GM21723 (cell line): ENCODE measurements around the gene FRMPD3.

Experiments
- ATAC-seq: cut with Tn5 transposase; IDR thresholded peaks from one replicate; pipeline ENCODE4 v1.9.1; 2021; ENCODE audit warnings: mild to moderate bottlenecking, moderate library complexity; ENCODE audit not compliant: unreplicated experiment

The FRMPD3 gene

GRCh38 chrX:107477406-107477805 lies 28.0 kb downstream of the FRMPD3 start:
- ATAC-seq, result no peak

- ATAC-seq, result no peak
Observed at GRCh38 chrX:107480272-107480671, 30.8 kb downstream of the FRMPD3 start.

- ATAC-seq, result no peak
Observed at GRCh38 chrX:107482046-107482445, 32.6 kb downstream of the FRMPD3 start.

- ATAC-seq, result no peak
Observed at GRCh38 chrX:107484002-107484726, 34.7 kb downstream of the FRMPD3 start.

GRCh38 chrX:107485013-107485412 lies 35.6 kb downstream of the FRMPD3 start:
- ATAC-seq, result no peak

- no peak for ATAC-seq
Observed at GRCh38 chrX:107493141-107493540, 43.7 kb downstream of the FRMPD3 start.

GRCh38 chrX:107496786-107497185 lies 47.3 kb downstream of the FRMPD3 start:
- ATAC-seq, result no peak
